Measurements from ENCODE around the gene CYFIP1. TPM values are rescaled to one million over a fixed set of nuclear protein-coding genes. Genes with fewer than 3 reads are reported as not detected.

The CYFIP1 gene
- total RNA-seq, 1 experiment from 2014 or later, result 143 TPM

DNA sequence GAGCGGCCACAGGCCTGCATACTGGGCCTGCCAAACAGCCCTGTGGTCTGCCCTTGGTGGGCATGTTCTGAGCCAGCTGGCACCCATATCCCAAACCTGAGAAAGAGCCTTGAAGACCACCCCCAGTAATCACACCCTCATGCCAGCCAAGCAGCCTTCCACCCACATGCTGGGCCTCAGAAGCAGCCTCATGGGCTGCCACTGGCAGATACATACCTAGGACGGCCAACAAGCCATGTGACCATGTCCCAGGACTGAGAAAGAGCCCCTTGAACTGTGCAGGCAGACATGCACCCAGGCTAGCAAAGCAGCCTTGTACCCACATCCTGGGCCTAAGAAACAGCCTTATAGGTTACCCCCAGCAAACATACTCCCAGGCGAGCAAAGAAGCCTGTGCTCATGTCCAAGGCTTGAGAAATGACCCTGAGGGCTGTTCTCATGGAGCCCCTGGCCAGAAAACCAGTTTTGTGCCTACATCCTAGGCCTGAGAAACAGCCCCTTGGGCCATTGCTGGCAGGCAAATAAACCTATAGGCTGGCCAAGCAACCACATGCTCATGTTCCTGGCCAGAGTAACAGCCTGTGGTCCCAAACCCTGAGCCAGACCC lies 34.3 kb upstream of the CYFIP1 start:
- H3K36me3 ChIP-seq (ENCODE audit: control insufficient read depth in 1 of 2, insufficient read depth in 2 of 2, low read length in 2 of 2), result peaks cover 41 to 44% of the 10 kb centered on the region in 2 experiments
- ChIA-PET CTCF (no interaction called here), RAD21 (ENCODE audit: low non-redundant PET in 1 of 2, low total read pairs in 2 of 2, uncharacterized antibody in 2 of 2, unreplicated experiment in 2 of 2) (no interaction called here), POLR2A (no interaction called here)
- no peak for TF ChIP-seq JUND (IDR thresholded peaks at IDR 0.05)
- H2AFZ ChIP-seq (ENCODE audit: low read depth, low read length, poor library complexity, severe bottlenecking), result no peak overlapping the region
- H3K4me1 ChIP-seq (ENCODE audit: control insufficient read depth in 1 of 2, insufficient read depth in 2 of 2, low read length in 2 of 2), result no peaks in the 10 kb centered on the region
- H3K9me2 ChIP-seq (ENCODE audit: insufficient read depth), result no peaks in the 10 kb centered on the region
- H3K4me2 ChIP-seq (ENCODE audit: low read length), result no peak overlapping the region
- no peak for DNase-seq (ENCODE audit: low read depth, low spot score)
- 0 out of 2 replicates have a peak, but pooled peaks cover 3% of the 10 kb centered on the region for H3K79me2 ChIP-seq (ENCODE audit: insufficient read depth, low read length)
- H3K27me3 ChIP-seq (ENCODE audit: insufficient read depth, low read length), result no peaks in the 10 kb centered on the region
- H3K4me3 ChIP-seq (replicated peaks in 1 of 2; ENCODE audit: low read depth in 1 of 2, low read length in 2 of 2), result no peak overlapping the region
- no peak overlapping the region for H3K9ac ChIP-seq (ENCODE audit: low read length)
- H4K20me1 ChIP-seq (ENCODE audit: insufficient read depth), result no peaks in the 10 kb centered on the region
- ATAC-seq, result no peak
- no peaks in the 10 kb centered on the region for H3K9me3 ChIP-seq (ENCODE audit: control insufficient read depth in 1 of 2, insufficient read depth in 1 of 2, low read depth in 1 of 2, low read length in 2 of 2)
- intact Hi-C loops (cut with micrococcal nuclease), result no loop called here
- H3K27ac ChIP-seq (ENCODE audit: low read depth, low read length), result no peak overlapping the region
- BruUV-seq (replicated peaks), result no TSS peak

DNA sequence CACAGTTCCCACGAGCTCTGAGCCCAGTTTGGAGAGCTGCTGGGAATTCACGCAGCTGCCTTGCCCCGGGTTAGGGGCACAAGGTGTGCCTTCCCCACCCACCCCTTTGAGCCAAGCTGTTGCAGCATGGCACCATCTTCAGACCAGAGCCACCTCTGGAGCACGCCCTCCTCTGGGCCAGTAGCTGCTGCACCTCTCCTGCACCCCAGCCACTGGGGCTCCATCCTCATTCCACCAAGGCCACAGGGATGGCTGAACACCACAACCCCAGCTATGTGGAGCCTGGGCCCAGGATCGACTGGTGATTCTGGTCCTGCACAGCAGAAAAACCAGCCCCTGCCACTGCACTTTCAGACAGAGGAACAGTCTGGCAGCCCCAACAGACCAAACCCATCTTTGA lies 33.5 kb upstream of the CYFIP1 start:
- ATAC-seq, result no peak
- Histone ChIP-seq H3K27ac (ENCODE audit: low read depth, low read length) (no peak overlapping the region), H3K79me2 (ENCODE audit: insufficient read depth, low read length) (0 out of 2 replicates have a peak, but pooled peaks cover 3% of the 10 kb centered on the region), H3K9ac (ENCODE audit: low read length) (no peak overlapping the region), H3K36me3 (ENCODE audit: control insufficient read depth in 1 of 2, insufficient read depth in 2 of 2, low read length in 2 of 2) (peaks cover 33 to 42% of the 10 kb centered on the region in 2 experiments), H3K27me3 (ENCODE audit: insufficient read depth, low read length) (no peaks in the 10 kb centered on the region), H3K4me1 (ENCODE audit: control insufficient read depth in 1 of 2, insufficient read depth in 2 of 2, low read length in 2 of 2) (no peaks in the 10 kb centered on the region), H3K4me3 (replicated peaks in 1 of 2; ENCODE audit: low read depth in 1 of 2, low read length in 2 of 2) (no peak overlapping the region), H2AFZ (ENCODE audit: low read depth, low read length, poor library complexity, severe bottlenecking) (no peak overlapping the region), H4K20me1 (ENCODE audit: insufficient read depth) (no peaks in the 10 kb centered on the region), H3K9me2 (ENCODE audit: insufficient read depth) (no peaks in the 10 kb centered on the region), H3K4me2 (ENCODE audit: low read length) (no peak overlapping the region), H3K9me3 (ENCODE audit: control insufficient read depth in 1 of 2, insufficient read depth in 1 of 2, low read depth in 1 of 2, low read length in 2 of 2) (no peaks in the 10 kb centered on the region)
- POLR2A ChIA-PET, result no interaction called here
- no TSS peak for BruUV-seq (replicated peaks)
- DNase-seq (ENCODE audit: low read depth, low spot score), result no peak
- RAD21 ChIA-PET (ENCODE audit: low non-redundant PET in 1 of 2, low total read pairs in 2 of 2, uncharacterized antibody in 2 of 2, unreplicated experiment in 2 of 2), result no interaction called here
- intact Hi-C loops (cut with micrococcal nuclease), result no loop called here
- CTCF ChIA-PET, result no interaction called here
- TF ChIP-seq POLR2AphosphoS5 (IDR thresholded peaks at IDR 0.05; ENCODE audit: low read depth, low read length), result no peak
- TF ChIP-seq CTCF (IDR thresholded peaks at IDR 0.05 in 2 of 3, conservative IDR thresholded peaks at IDR 0.05 in 1 of 3; ENCODE audit: borderline replicate concordance in 1 of 3, insufficient read depth in 1 of 3, low read depth in 2 of 3, low read length in 2 of 3), result no peak
- TF ChIP-seq SIN3A (IDR thresholded peaks at IDR 0.05; ENCODE audit: low read depth), result no peak
- no peak for TF ChIP-seq ZFX (IDR thresholded peaks at IDR 0.05)
- TF ChIP-seq FOSL1 (IDR thresholded peaks at IDR 0.05; ENCODE audit: low read depth), result no peak
- no peak for TF ChIP-seq CEBPB (IDR thresholded peaks at IDR 0.05; ENCODE audit: low read depth)
- no peak for TF ChIP-seq YY1 (IDR thresholded peaks at IDR 0.05; ENCODE audit: extremely low read depth, insufficient replicate concordance, low read depth, low read length)
- TF ChIP-seq POLR2A (IDR thresholded peaks at IDR 0.05; ENCODE audit: borderline replicate concordance, extremely low read depth, insufficient read depth, insufficient read length), result no peak
- TF ChIP-seq EZH2phosphoT487 (IDR thresholded peaks at IDR 0.05; ENCODE audit: borderline replicate concordance), result no peak
- no peak for TF ChIP-seq ZBTB33 (IDR thresholded peaks at IDR 0.05; ENCODE audit: extremely low read depth, insufficient replicate concordance, low read length)
- TF ChIP-seq ZNF274 (IDR thresholded peaks at IDR 0.05; ENCODE audit: low read depth, low read length), result no peak
- TF ChIP-seq, protein P1, sequence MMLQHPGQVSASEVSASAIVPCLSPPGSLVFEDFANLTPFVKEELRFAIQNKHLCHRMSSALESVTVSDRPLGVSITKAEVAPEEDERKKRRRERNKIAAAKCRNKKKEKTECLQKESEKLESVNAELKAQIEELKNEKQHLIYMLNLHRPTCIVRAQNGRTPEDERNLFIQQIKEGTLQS (IDR thresholded peaks at IDR 0.05), result no peak
- TF ChIP-seq JUND (IDR thresholded peaks at IDR 0.05), result no peak
- TF ChIP-seq SRF (IDR thresholded peaks at IDR 0.05; ENCODE audit: low read depth), result no peak
- no peak for TF ChIP-seq SP1 (IDR thresholded peaks at IDR 0.05; ENCODE audit: low read depth)
- no peak for TF ChIP-seq EGR1 (IDR thresholded peaks at IDR 0.05; ENCODE audit: low read depth)
- TF ChIP-seq RAD21 (IDR thresholded peaks at IDR 0.05; ENCODE audit: low read depth), result no peak

All from HCT116 (cell line).